HUES64 (cell line): ENCODE measurements around the gene ERBB4.
A peak's percentile ranks its signal among the peaks of the same experiment; 100 is the strongest.

Experiments
- H3K27ac ChIP-seq: 2 replicates; pipeline ENCODE4 v1.7.0; 2013; ENCODE audit warnings: low read depth, low read length, inconsistent platforms
- H3K27me3 ChIP-seq: 2 replicates; pipeline ENCODE4 v1.6.1; 2013; ENCODE audit warnings: mild to moderate bottlenecking, low read length; ENCODE audit not compliant: insufficient read depth
- H3K36me3 ChIP-seq: 2 replicates; pipeline ENCODE4 v1.6.1; 2013; ENCODE audit warnings: mild to moderate bottlenecking, low read length; ENCODE audit not compliant: insufficient read depth
- H3K4me1 ChIP-seq: 2 replicates; pipeline ENCODE4 v1.6.1; 2013; ENCODE audit warnings: mild to moderate bottlenecking, low read length, moderate library complexity; ENCODE audit not compliant: insufficient read depth
- H3K4me3 ChIP-seq: 2 replicates; pipeline ENCODE4 v1.5.1; 2013; ENCODE audit warnings: mild to moderate bottlenecking, low read length, moderate library complexity
- H3K9ac ChIP-seq: 2 replicates; pipeline ENCODE4 v1.6.1; 2013; ENCODE audit warnings: mild to moderate bottlenecking, low read depth, low read length
- H3K9me3 ChIP-seq: 2 replicates; pipeline ENCODE4 v1.6.1; 2013; ENCODE audit warnings: low read depth, low read length; ENCODE audit not compliant: insufficient read depth
- WGBS: fragments of 150-250, 120-280 bp; methylation state at CpG from one replicate; pipeline ENCODE4 v1.1.7; 2013; ENCODE audit warnings: missing lambda C conversion rate; 5-methylcytosine and 5-hydroxymethylcytosine counted together

Gene ERBB4

DNA sequence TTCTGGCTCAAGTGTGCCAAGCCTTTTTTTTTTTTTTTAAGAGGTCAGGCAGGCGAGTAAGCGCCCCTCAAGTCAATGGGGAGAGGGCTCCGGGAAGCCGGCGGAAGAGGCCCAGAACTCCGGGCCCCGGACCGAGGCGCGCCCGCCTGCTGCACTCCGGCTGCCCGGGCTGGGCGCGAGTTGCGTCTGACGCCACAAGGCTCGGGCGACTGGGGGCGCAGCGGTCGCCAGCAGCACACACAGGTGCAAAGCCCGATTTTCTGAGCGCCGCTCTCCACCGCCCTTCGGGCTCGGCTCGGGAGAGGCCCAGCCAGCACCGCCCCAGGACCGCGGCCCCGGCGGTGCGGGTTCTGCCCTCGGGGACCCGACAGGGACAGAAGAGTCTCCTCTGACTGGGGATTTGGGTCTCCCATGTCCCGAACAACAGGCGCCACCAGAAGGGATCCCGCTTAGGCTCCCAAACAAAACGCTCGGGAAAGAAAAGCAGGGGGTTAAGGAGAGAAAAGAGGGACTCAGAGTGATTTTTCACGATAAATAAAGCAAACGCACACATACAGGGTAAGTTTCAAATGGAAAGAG lies 787 bp downstream of the ERBB4 start:
- Histone ChIP-seq H3K27me3 (peaks cover 71% of the 10 kb centered on the region), H3K27ac (no peak overlapping the region), H3K4me1 (peaks cover 9% of the 10 kb centered on the region; the same call in 1 of the 2 replicates), H3K9ac (no peak overlapping the region), H3K9me3 (no peaks in the 10 kb centered on the region), H3K4me3 (peak overlapping the region; percentile 74), H3K36me3 (no peaks in the 10 kb centered on the region)
- WGBS = under 1% methylated on average over 44 of the region's 44 CpGs

DNA sequence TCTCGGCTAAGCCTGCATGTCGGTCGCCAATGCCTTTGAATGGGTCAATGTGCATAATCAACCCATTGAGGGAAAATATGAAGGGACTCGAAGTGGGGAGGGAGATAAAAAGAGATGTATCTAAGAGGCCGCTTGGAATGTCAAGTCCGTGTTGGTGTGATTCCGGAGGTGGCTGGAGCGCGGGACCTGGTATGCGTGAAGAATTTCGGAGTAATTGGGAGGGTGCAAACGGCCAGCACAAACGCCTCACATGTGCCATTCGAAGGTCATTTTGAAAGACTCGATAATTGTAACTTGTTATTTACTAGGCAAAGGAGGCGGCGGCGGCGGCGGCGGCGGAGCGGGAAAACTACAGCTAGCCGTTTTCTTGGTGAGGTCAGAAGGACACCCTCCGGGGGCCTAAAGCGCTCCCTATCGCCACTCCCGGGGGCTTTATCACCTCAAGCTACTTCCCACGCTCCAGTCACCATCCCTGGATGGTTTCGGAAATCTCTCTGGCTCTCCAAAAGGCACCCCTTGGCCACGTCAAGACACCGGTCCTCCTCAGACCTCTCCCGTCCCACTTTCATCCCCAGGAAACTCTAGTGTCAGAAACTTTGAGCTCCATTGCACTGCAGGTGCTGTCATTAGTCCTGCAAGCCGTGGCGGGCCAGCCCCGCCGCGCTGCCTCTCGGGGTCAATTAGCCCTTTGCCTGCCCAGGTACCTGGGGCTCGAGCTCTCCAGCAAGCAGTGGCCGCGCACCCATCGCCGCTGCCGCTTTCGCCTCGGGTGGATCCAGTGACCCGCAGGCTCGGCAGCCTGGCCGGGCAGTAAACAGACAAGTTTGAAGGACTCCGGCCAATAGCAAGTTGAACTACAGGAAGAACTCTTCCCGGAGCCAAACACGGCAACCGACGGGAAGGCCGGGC lies 1.5 kb downstream of the ERBB4 start:
- peak overlapping the region; percentile 74 for H3K4me3 ChIP-seq
- H3K36me3 ChIP-seq = no peaks in the 10 kb centered on the region
- H3K27me3 ChIP-seq = peaks cover 71% of the 10 kb centered on the region
- H3K27ac ChIP-seq = no peak overlapping the region
- H3K9ac ChIP-seq = no peak overlapping the region
- WGBS = under 1% methylated on average over 56 of the region's 56 CpGs
- H3K4me1 ChIP-seq = peaks cover 9% of the 10 kb centered on the region; the same call in 1 of the 2 replicates
- H3K9me3 ChIP-seq = no peaks in the 10 kb centered on the region

DNA sequence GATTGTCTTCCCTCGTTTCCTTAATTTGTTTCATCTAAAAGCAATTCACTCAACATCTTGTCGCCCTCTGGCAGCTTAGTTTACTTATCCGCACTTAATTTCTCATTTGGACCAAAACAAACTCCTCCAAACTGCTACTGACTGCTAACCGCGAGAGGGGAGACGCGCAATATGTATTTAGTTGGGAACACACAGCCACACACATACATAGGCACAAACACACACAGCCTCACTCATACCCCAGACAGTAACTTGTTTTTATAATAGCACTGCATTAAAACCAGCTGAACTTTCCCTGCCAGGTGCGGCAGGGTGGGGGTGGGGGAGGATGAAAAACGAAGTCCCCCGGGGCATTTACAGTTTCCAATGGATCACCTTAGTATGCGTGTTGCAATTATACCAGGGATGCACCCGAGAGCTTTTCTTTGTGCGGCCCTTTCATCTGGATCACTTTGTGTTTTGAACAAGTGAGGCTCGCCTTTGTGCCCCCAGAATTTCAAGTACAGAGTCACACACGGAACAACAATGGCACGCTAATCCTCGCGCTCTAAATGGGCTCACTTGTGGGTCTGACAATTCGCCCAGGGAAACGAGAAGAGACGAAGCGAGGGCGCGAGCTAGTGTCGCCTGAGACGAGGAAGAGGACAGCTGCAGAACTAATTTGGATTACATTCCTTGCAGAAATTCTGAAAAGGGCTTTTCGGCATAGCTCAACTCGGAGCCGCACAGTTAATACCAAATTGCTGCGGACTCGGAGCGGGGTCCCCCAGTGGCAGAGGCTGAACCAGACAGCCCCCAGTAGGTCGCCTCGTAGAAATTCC lies 2.4 kb downstream of the ERBB4 start:
- Histone ChIP-seq H3K9ac (no peak overlapping the region), H3K4me3 (peak overlapping the region; percentile 74), H3K9me3 (no peaks in the 10 kb centered on the region), H3K27me3 (peaks cover 71% of the 10 kb centered on the region), H3K27ac (no peak overlapping the region), H3K4me1 (peaks cover 9% of the 10 kb centered on the region; the same call in 1 of the 2 replicates), H3K36me3 (no peaks in the 10 kb centered on the region)
- 3% methylated on average over 34 of the region's 34 CpGs for WGBS

DNA sequence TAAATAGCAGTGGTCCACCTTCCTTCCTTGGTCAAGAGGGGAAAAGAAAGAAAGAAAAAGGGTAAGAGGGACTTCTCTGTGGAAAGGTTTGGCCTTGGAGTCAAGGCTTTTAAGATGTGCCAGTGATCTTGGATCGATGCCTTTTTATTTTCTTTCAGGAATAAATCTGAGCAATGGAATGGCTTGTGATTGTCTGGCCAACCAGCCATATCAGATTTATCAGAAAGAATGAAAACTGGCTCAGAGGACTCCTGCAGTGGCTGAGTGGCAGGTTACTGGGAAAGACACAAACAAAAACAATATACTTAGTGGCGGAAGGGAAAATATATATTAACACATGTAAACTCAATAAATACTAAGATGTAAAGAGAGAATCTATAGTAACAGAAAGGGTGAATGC lies 4.3 kb downstream of the ERBB4 start:
- H3K9ac ChIP-seq = no peak overlapping the region
- WGBS = 90% methylated on average over 1 of the region's 2 CpGs
- H3K4me1 ChIP-seq = peaks cover 9% of the 10 kb centered on the region; the same call in 1 of the 2 replicates
- no peaks in the 10 kb centered on the region for H3K36me3 ChIP-seq
- no peaks in the 10 kb centered on the region for H3K9me3 ChIP-seq
- peaks cover 58% of the 10 kb centered on the region for H3K27me3 ChIP-seq
- H3K4me3 ChIP-seq = no peak overlapping the region
- H3K27ac ChIP-seq = no peak overlapping the region

DNA sequence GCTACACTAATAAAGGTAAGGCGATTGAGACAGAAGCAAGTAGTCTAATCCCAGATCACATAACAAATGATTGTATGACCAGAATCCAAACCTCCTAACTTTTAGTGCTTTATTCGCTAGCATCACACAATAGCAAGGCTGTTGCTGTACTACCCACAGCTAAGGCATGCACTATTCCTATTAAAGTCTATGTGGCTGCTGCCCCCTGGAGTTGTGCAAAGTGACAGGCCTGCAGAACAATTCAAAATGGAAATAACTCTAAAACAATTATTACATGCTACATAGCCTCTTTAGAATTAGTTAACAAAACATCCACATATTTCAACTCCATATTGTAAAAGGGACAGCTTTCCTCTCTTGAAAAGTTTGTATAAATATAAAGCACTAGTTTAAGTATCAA lies 6.0 kb downstream of the ERBB4 start:
- H3K9me3 ChIP-seq = no peaks in the 10 kb centered on the region
- H3K4me3 ChIP-seq = no peak overlapping the region
- H3K9ac ChIP-seq = no peak overlapping the region
- 93% methylated on average over 2 of the region's 2 CpGs for WGBS
- no peak overlapping the region for H3K27ac ChIP-seq
- peaks cover 42% of the 10 kb centered on the region for H3K27me3 ChIP-seq
- no peaks in the 10 kb centered on the region for H3K36me3 ChIP-seq
- H3K4me1 ChIP-seq = peaks cover 9% of the 10 kb centered on the region; the same call in 1 of the 2 replicates

DNA sequence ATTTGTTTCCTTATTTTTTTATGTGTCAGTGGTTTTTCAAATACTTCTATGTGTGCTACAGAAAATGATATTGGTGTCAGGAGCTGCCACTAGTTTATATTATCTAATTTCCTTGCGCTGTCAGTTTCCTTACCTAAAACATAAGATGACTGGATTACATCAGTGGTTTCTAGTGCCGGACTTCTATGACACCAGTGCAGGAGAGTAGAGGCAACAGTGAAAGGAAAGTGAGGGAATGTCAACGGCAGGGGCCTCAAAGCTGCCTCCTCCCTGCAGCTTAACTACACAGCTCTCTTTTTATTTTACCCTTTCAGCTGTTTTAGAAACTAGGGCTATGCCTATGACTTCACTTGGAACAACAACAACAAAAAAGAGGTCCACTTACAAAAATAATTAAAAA lies 6.5 kb downstream of the ERBB4 start:
- H3K9me3 ChIP-seq = no peaks in the 10 kb centered on the region
- no peak overlapping the region for H3K4me3 ChIP-seq
- peaks cover 37% of the 10 kb centered on the region for H3K27me3 ChIP-seq
- H3K36me3 ChIP-seq = no peaks in the 10 kb centered on the region
- WGBS = 90% methylated on average over 3 of the region's 3 CpGs
- H3K27ac ChIP-seq = no peak overlapping the region
- H3K4me1 ChIP-seq = peaks cover 9% of the 10 kb centered on the region; the same call in 1 of the 2 replicates
- no peak overlapping the region for H3K9ac ChIP-seq

DNA sequence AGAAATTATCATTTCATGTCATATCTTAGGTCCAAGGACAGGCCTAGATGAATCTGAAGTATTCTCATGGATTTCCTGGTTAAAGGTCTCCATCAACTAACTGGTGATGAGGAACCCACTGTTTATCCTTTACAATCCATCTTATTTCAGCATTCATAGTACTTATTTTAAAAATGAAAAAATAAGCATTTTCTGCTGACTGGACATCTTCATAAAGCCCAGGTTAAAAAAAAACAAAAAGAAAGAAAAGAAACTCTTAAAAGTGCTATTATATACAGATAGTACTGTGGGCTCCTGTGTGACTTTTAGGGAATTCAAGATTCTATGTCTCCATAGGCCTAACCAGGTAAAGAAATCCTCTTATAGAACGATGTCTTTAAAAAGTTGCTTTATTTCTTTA lies 7.1 kb downstream of the ERBB4 start:
- no peak overlapping the region for H3K27ac ChIP-seq
- peaks cover 9% of the 10 kb centered on the region; the same call in 1 of the 2 replicates for H3K4me1 ChIP-seq
- H3K4me3 ChIP-seq = no peak overlapping the region
- no peaks in the 10 kb centered on the region for H3K9me3 ChIP-seq
- H3K27me3 ChIP-seq = peaks cover 31% of the 10 kb centered on the region
- WGBS = 93% methylated on average over 1 of the region's 1 CpG
- no peak overlapping the region for H3K9ac ChIP-seq
- H3K36me3 ChIP-seq = no peaks in the 10 kb centered on the region

DNA sequence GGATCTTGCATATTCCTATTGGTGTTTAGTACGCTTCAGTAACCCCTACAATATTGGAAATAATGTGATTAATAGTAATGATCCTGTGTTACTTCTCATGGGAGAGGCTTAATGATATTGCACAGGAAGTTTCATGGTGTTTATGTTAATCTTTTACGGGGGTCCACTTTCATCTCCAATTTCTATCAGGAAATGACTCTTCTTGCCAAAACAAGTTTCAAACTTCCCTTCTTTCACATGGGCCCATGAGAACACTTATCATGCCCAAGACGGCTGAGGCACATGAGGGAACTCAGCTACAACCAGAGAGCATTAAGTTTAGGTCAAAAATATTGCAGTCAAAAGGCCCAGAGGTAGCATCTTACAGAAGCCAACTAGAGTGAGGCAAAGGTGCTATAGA lies 7.6 kb downstream of the ERBB4 start:
- H3K36me3 ChIP-seq = no peaks in the 10 kb centered on the region
- 88% methylated on average over 3 of the region's 3 CpGs for WGBS
- no peaks in the 10 kb centered on the region for H3K9me3 ChIP-seq
- peaks cover 26% of the 10 kb centered on the region for H3K27me3 ChIP-seq
- no peak overlapping the region for H3K4me3 ChIP-seq
- H3K27ac ChIP-seq = no peak overlapping the region
- peaks cover 8% of the 10 kb centered on the region; the same call in 1 of the 2 replicates for H3K4me1 ChIP-seq
- no peak overlapping the region for H3K9ac ChIP-seq

DNA sequence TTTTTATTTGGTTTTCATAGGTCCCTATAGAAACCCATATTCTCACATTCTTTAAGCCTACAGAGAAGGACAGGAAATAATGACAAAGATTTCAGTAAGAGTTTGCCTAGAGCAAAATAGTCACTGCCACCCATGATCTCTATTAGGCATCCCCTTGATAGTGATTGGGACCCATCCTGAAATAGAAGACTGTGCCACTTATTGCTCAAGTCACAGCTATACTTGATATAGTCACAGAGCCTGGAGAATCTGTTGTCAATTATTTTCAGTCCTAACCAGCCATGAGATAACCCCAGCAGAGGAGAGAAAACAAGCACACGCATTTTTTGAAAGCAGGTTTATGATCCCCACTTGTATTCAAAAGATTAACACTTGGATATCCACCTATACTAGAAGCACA lies 8.2 kb downstream of the ERBB4 start:
- Histone ChIP-seq H3K4me1 (peaks cover 2% of the 10 kb centered on the region; the same call in 1 of the 2 replicates), H3K9ac (no peak overlapping the region), H3K27me3 (peaks cover 20% of the 10 kb centered on the region), H3K4me3 (no peak overlapping the region), H3K9me3 (no peaks in the 10 kb centered on the region), H3K27ac (no peak overlapping the region), H3K36me3 (no peaks in the 10 kb centered on the region)
- 78% methylated on average over 1 of the region's 1 CpG for WGBS

DNA sequence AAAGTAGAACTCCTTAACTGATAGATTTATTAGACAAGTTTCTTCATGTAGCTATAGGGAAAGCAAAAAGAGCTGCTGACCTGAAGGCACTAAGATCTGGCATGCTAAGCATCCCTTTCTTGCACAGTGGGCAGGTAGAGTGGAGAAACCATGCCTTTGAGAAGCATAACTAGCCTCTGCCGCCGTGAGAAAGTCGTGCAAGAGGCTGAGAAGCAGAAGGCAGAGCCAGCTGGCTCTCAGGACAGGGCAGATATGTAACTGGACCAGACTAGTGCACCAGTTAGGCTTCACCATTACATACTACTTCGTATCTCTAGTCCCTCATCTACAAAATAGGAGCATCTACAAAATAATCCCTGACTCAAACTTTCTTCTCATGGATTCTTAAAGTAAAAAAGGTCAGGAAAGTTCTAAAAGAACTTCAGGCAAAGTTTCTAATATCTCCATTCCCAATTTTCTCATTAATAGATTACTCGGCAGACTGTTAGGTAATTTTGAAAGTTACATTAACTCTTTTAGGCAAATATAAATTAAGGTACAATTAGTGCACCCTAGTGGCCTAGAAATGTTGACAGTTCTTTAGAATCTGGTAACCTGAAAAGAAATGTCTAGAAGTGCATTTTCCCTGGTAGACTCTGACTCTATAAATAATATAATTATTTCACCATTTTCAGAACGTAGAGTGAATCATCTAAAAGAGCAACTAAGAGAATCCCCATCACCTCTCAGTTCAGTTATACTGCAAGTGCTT lies 10.3 kb downstream of the ERBB4 start:
- no peak overlapping the region for H3K9ac ChIP-seq
- H3K27me3 ChIP-seq = no peaks in the 10 kb centered on the region
- H3K9me3 ChIP-seq = no peaks in the 10 kb centered on the region
- WGBS = 80% methylated on average over 4 of the region's 6 CpGs
- H3K4me3 ChIP-seq = no peak overlapping the region
- no peak overlapping the region for H3K27ac ChIP-seq
- H3K4me1 ChIP-seq = no peaks in the 10 kb centered on the region
- no peaks in the 10 kb centered on the region for H3K36me3 ChIP-seq
